Neural cell (in vitro differentiated cells): ENCODE measurements around the gene ING5. TPM values are rescaled to one million over a fixed set of nuclear protein-coding genes. Genes with fewer than 3 reads are reported as not detected.

Source experiments
- H2AFZ ChIP-seq: fragments of 200-600, 300-800 bp; sonication (generic), shearing (Covaris generic); 2 replicates; pipeline ENCODE4 v1.6.0; 2014; ENCODE audit warnings: low read depth, mild to moderate bottlenecking, antibody characterized with exemption, low read length, moderate library complexity
- H3F3A ChIP-seq: fragments of 200-600 bp; shearing (Covaris generic); 2 replicates; pipeline ENCODE4 v1.6.1; 2016; ENCODE audit warnings: mild to moderate bottlenecking, moderate library complexity, mixed read lengths, antibody characterized with exemption, low read length; ENCODE audit not compliant: insufficient read depth, poor library complexity, severe bottlenecking
- H3K27ac ChIP-seq: fragments of 200-600, 300-800 bp; sonication (generic), shearing (Covaris generic); 2 replicates; pipeline ENCODE4 v1.5.1; 2014; ENCODE audit warnings: mild to moderate bottlenecking, low read length, moderate library complexity
- H3K27me3 ChIP-seq: fragments of 300-800, 200-600 bp; sonication (generic), shearing (Covaris generic); 2 replicates; pipeline ENCODE4 v1.6.0; 2014; ENCODE audit warnings: mild to moderate bottlenecking, low read depth, low read length, moderate library complexity; ENCODE audit not compliant: insufficient read depth
- H3K36me3 ChIP-seq: fragments of 300-800, 200-600 bp; sonication (generic), shearing (Covaris generic); 2 replicates; pipeline ENCODE4 v1.5.1; 2014; ENCODE audit warnings: mild to moderate bottlenecking, antibody characterized with exemption, low read length, moderate library complexity; ENCODE audit not compliant: insufficient read depth
- H3K4me2 ChIP-seq: fragments of 300-800, 200-600 bp; sonication (generic), shearing (Covaris generic); 2 replicates; pipeline ENCODE4 v1.6.0; 2014; ENCODE audit warnings: mild to moderate bottlenecking, low read length
- H3K4me3 ChIP-seq: fragments of 300-800, 200-600 bp; sonication (generic), shearing (Covaris generic); 2 replicates; pipeline ENCODE4 v1.5.1; 2014; ENCODE audit warnings: mild to moderate bottlenecking, low read length, moderate library complexity
- H3K79me2 ChIP-seq: fragments of 200-600 bp; shearing (Covaris generic); replicated peaks from 2 replicates; pipeline ENCODE4 v1.6.0; 2014; ENCODE audit warnings: mild to moderate bottlenecking, low read length, moderate library complexity; ENCODE audit not compliant: insufficient read depth
- H3K9ac ChIP-seq: fragments of 300-800, 200-600 bp; sonication (generic), shearing (Covaris generic); 2 replicates; pipeline ENCODE4 v1.6.1; 2016; ENCODE audit warnings: mild to moderate bottlenecking, low read length, mixed read lengths
- H3K9me2 ChIP-seq: fragments of 200-600 bp; shearing (Covaris generic); 2 replicates; pipeline ENCODE4 v1.6.1; 2016; ENCODE audit warnings: mild to moderate bottlenecking, low read length, mixed read lengths; ENCODE audit not compliant: insufficient read depth
- H3K9me3 ChIP-seq: fragments of 200-600, 300-800 bp; sonication (generic), shearing (Covaris generic); 2 replicates; pipeline ENCODE4 v1.6.1; 2016; ENCODE audit warnings: mild to moderate bottlenecking, mixed run types, low read length, moderate library complexity, mixed read lengths
- H4K20me1 ChIP-seq: fragments of 200-600 bp; shearing (Covaris generic); 2 replicates; pipeline ENCODE4 v1.6.1; 2016; ENCODE audit warnings: mild to moderate bottlenecking, mixed run types; ENCODE audit not compliant: insufficient read depth
- CTCF ChIP-seq: fragments of 450-650 bp; IDR thresholded peaks from 2 replicates; pipeline ENCODE4 v1.5.1; 2014; ENCODE audit warnings: antibody characterized with exemption, mild to moderate bottlenecking, moderate library complexity; ENCODE audit not compliant: poor library complexity, severe bottlenecking
- EP300 ChIP-seq: fragments of 450-650 bp; conservative IDR thresholded peaks from 2 replicates; pipeline ENCODE4 v1.6.1; 2014; ENCODE audit warnings: antibody characterized with exemption, mild to moderate bottlenecking, moderate library complexity; ENCODE audit not compliant: poor library complexity, severe bottlenecking
- EZH2 ChIP-seq: fragments of 200-600, 300-800 bp; shearing (Covaris generic), sonication (generic); IDR thresholded peaks from 2 replicates; pipeline ENCODE4 v1.6.1; 2014; ENCODE audit warnings: antibody characterized with exemption, low read length, borderline replicate concordance, mild to moderate bottlenecking; ENCODE audit not compliant: insufficient read depth, poor library complexity, severe bottlenecking
- MXI1 ChIP-seq: fragments of 450-650 bp; conservative IDR thresholded peaks from 2 replicates; pipeline ENCODE4 v1.6.1; 2014; ENCODE audit warnings: antibody characterized with exemption, mild to moderate bottlenecking; ENCODE audit not compliant: poor library complexity, severe bottlenecking
- POLR2AphosphoS5 ChIP-seq: IDR thresholded peaks from 2 replicates; pipeline ENCODE4 v1.6.1; 2012
- RAD21 ChIP-seq: fragments of 450-650 bp; conservative IDR thresholded peaks from 2 replicates; pipeline ENCODE4 v1.6.1; 2014; ENCODE audit warnings: antibody characterized with exemption, mild to moderate bottlenecking, moderate library complexity
- REST ChIP-seq: IDR thresholded peaks from 2 replicates; pipeline ENCODE4 v1.6.1; 2012; ENCODE audit warnings: borderline replicate concordance
- SMC3 ChIP-seq: fragments of 450-650 bp; conservative IDR thresholded peaks from 2 replicates; pipeline ENCODE4 v1.6.1; 2014; ENCODE audit warnings: antibody characterized with exemption, mild to moderate bottlenecking, moderate library complexity; ENCODE audit not compliant: poor library complexity
- TAF1 ChIP-seq: IDR thresholded peaks from 2 replicates; pipeline ENCODE4 v1.6.1; 2012; ENCODE audit warnings: low read depth
- polyA plus RNA-seq: library from polyadenylated mRNA; depleted of rRNA; stranded (reverse); fragments of >200 nt; gene quantifications from 2 replicates; pipeline ENCODE4 v1.2.3, GENCODE V29; 2014

ING5 gene
- polyA plus RNA-seq, 1 donor from 2014 or later: 22.8 TPM

DNA sequence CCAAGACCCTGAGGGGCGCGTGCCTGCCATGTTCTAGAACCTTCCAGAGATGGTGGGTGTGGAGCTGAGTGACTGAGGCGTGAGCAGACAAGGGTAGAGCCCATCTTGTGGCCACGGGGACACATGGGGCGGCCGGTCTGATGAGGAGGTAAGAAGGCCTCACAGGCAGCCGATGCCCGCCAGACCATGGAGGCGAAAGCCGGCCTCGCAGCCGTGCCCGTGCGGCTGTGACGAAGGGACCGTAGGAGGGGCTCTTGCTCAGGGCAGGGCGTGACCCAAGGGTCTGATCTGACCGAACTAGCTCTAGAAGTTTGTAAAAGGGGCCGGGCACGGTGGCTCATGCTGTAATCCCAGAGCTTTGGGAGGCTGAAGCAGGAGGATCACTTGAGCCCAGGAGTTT is 52.2 kb downstream of the ING5 start:
- Histone ChIP-seq H4K20me1 (no peaks in the 10 kb centered on the region), H3K9me2 (no peaks in the 10 kb centered on the region), H3K79me2 (no peaks in the 10 kb centered on the region), H3F3A (no peaks in the 10 kb centered on the region), H3K9ac (no peak overlapping the region), H3K9me3 (no peaks in the 10 kb centered on the region), H3K4me2 (no peak overlapping the region), H3K4me3 (no peak overlapping the region), H2AFZ (no peak overlapping the region), H3K36me3 (no peaks in the 10 kb centered on the region), H3K27me3 (no peaks in the 10 kb centered on the region), H3K27ac (no peak overlapping the region)
- TF ChIP-seq SMC3 (no peak), REST (no peak), POLR2AphosphoS5 (no peak), EP300 (no peak), RAD21 (no peak), MXI1 (no peak), CTCF (no peak), TAF1 (no peak), EZH2 (no peak)

DNA sequence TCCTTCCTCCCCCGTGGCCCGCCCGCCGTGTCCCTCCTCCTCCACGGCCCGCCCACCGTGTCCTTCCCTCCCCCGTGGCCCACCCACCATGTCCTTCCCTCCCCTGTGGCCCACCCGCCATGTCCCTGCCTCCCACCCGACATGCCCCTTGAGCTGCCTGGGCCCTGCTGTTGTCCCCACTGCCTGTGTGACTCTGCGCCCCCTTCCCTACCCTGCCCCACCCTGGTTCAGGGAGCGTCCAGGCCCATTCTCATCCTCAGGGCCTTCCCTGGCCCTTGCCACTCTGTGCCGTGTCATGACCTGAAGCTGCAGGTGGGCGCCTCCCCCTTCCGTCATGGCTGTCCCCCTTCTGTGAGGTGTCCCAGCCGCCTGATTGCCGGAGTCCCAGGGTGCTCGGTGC is 53.3 kb downstream of the ING5 start:
- H3K79me2 ChIP-seq: no peaks in the 10 kb centered on the region
- H2AFZ ChIP-seq: no peak overlapping the region
- no peak overlapping the region for H3K27ac ChIP-seq
- no peak overlapping the region for H3K9ac ChIP-seq
- H4K20me1 ChIP-seq: no peaks in the 10 kb centered on the region
- no peak overlapping the region for H3K4me3 ChIP-seq
- no peaks in the 10 kb centered on the region for H3F3A ChIP-seq
- H3K9me2 ChIP-seq: no peaks in the 10 kb centered on the region
- peaks cover under 1% of the 10 kb centered on the region for H3K36me3 ChIP-seq
- TF ChIP-seq REST: no peak
- no peak for TF ChIP-seq TAF1
- TF ChIP-seq CTCF: no peak
- no peak for TF ChIP-seq MXI1
- TF ChIP-seq SMC3: no peak
- no peak for TF ChIP-seq RAD21
- TF ChIP-seq POLR2AphosphoS5: no peak
- no peak for TF ChIP-seq EP300
- TF ChIP-seq EZH2: no peak
- no peaks in the 10 kb centered on the region for H3K9me3 ChIP-seq
- no peaks in the 10 kb centered on the region for H3K27me3 ChIP-seq
- no peak overlapping the region for H3K4me2 ChIP-seq
